GM23338 (cell line): Measurements from ENCODE around the gene MTA1. TPM values are rescaled to one million over a fixed set of nuclear protein-coding genes. Genes with fewer than 3 reads are reported as not detected.

Experiments used
- ATAC-seq: fragments of 200-7000 bp; cut with Tn5 transposase; 3 replicates; pipeline ENCODE4 v1.9.1; 2020
- DNase-seq: peaks from one replicate; pipeline ENCODE4 v3.0.0-alpha.2; 2015; ENCODE audit warnings: low spot score
- H2AFZ ChIP-seq: fragments of 200-600 bp; sonication (generic); 2 replicates; pipeline ENCODE4 v1.8.0; 2016; ENCODE audit warnings: antibody characterized with exemption, mild to moderate bottlenecking, moderate library complexity
- H3F3A ChIP-seq: fragments of 200-600 bp; sonication (generic); replicated peaks from 2 replicates; pipeline ENCODE4 v1.8.0; 2017; ENCODE audit warnings: antibody characterized with exemption, mixed run types, low read depth
- H3K27ac ChIP-seq: fragments of 200-600 bp; sonication (generic); 2 replicates; pipeline ENCODE4 v1.6.1; 2016; ENCODE audit warnings: low read depth
- H3K27me3 ChIP-seq: fragments of 200-600 bp; sonication (generic); 2 replicates; pipeline ENCODE4 v1.8.0; 2016; ENCODE audit warnings: mild to moderate bottlenecking, mixed run types, moderate library complexity; ENCODE audit not compliant: insufficient read depth
- H3K36me3 ChIP-seq: fragments of 200-600 bp; sonication (generic); 2 replicates; pipeline ENCODE4 v1.8.0; 2016; ENCODE audit warnings: mild to moderate bottlenecking; ENCODE audit not compliant: insufficient read depth
- H3K4me1 ChIP-seq: fragments of 200-600 bp; sonication (generic); 2 replicates; pipeline ENCODE4 v1.8.0; 2016; ENCODE audit warnings: mild to moderate bottlenecking, moderate library complexity; ENCODE audit not compliant: insufficient read depth
- H3K4me2 ChIP-seq: fragments of 200-600 bp; sonication (generic); 2 replicates; pipeline ENCODE4 v1.7.1; 2017; ENCODE audit warnings: mixed run types
- H3K4me3 ChIP-seq: fragments of 200-600 bp; sonication (generic); 2 replicates; pipeline ENCODE4 v1.6.1; 2016; ENCODE audit warnings: mixed run types
- H3K79me2 ChIP-seq: fragments of 200-600 bp; sonication (generic); replicated peaks from 2 replicates; pipeline ENCODE4 v1.8.0; 2017; ENCODE audit warnings: mild to moderate bottlenecking; ENCODE audit not compliant: insufficient read depth
- H3K9me2 ChIP-seq: fragments of 200-600 bp; sonication (generic); 2 replicates; pipeline ENCODE4 v1.8.0; 2017; ENCODE audit not compliant: insufficient read depth
- H4K20me1 ChIP-seq: fragments of 200-600 bp; sonication (generic); replicated peaks from 2 replicates; pipeline ENCODE4 v1.8.0; 2017; ENCODE audit warnings: mild to moderate bottlenecking; ENCODE audit not compliant: insufficient read depth
- H3K27ac Mint-ChIP-seq: 2 replicates; pipeline ENCODE4 v1.8.0; 2020; ENCODE audit warnings: inconsistent platforms, mild to moderate bottlenecking, moderate library complexity, mixed read lengths
- H3K27me3 Mint-ChIP-seq: 3 replicates; pipeline ENCODE4 v1.8.0; 2022; ENCODE audit warnings: low read depth, mild to moderate bottlenecking, moderate library complexity, mixed read lengths, inconsistent platforms; ENCODE audit not compliant: insufficient read depth, poor library complexity
- H3K36me3 Mint-ChIP-seq: 3 replicates; pipeline ENCODE4 v1.8.0; 2021; ENCODE audit warnings: low read depth, mild to moderate bottlenecking, inconsistent platforms, moderate library complexity, mixed read lengths
- H3K4me1 Mint-ChIP-seq: 3 replicates; pipeline ENCODE4 v1.8.0; 2020; ENCODE audit warnings: mild to moderate bottlenecking, inconsistent platforms, mixed read lengths
- H3K4me3 Mint-ChIP-seq: 3 replicates; pipeline ENCODE4 v1.8.0; 2021; ENCODE audit warnings: moderate library complexity, mild to moderate bottlenecking, inconsistent platforms, mixed read lengths
- H3K9me3 Mint-ChIP-seq: 3 replicates; pipeline ENCODE4 v1.8.0; 2020; ENCODE audit warnings: moderate library complexity, mild to moderate bottlenecking, inconsistent platforms, mixed read lengths
- CREB1 ChIP-seq: fragments of 250-450 bp; sonication (Bioruptor Pico); IDR thresholded peaks from 2 replicates; pipeline ENCODE4 v1.5.0; 2020; ENCODE audit warnings: low read depth, mild to moderate bottlenecking, moderate library complexity
- CTCF ChIP-seq, 2 experiments: fragments of 200-600 bp in 1 of 2; sonication (generic) in 1 of 2; conservative IDR thresholded peaks; 2 replicates each; pipeline versions ENCODE4 v1.5.1 to v1.6.1; 2016 to 2017; ENCODE audit warnings: antibody characterized with exemption in 2 of 2, low read depth in 2 of 2, mild to moderate bottlenecking in 2 of 2, moderate library complexity in 1 of 2
- EZH2 ChIP-seq: fragments of 200-600 bp; sonication (generic); IDR thresholded peaks from one replicate; pipeline ENCODE4 v1.8.0; 2017; ENCODE audit warnings: antibody characterized with exemption, mild to moderate bottlenecking, low read depth; ENCODE audit not compliant: unreplicated experiment
- EZH2phosphoT487 ChIP-seq: fragments of 200-600 bp; sonication (generic); IDR thresholded peaks from one replicate; pipeline ENCODE4 v1.8.1; 2018; ENCODE audit warnings: antibody characterized with exemption; ENCODE audit not compliant: unreplicated experiment
- NANOG ChIP-seq: IDR thresholded peaks from 2 replicates; pipeline ENCODE4 v1.6.1; 2016; ENCODE audit warnings: antibody characterized with exemption, borderline replicate concordance
- POLR2AphosphoS5 ChIP-seq: IDR thresholded peaks from 2 replicates; pipeline ENCODE4 v1.6.1; 2016; ENCODE audit warnings: antibody characterized with exemption, low read depth
- STAT1 ChIP-seq: IDR thresholded peaks from one replicate; pipeline ENCODE4 v1.6.1; 2016; ENCODE audit warnings: antibody characterized with exemption; ENCODE audit not compliant: unreplicated experiment
- ZNF114 ChIP-seq: fragments of 250-450 bp; sonication (Bioruptor Pico); IDR thresholded peaks from 2 replicates; pipeline ENCODE4 v1.5.0; 2020; ENCODE audit warnings: mild to moderate bottlenecking, moderate library complexity
- ZNF331 ChIP-seq: fragments of 250-450 bp; sonication (Bioruptor Pico); IDR thresholded peaks from 2 replicates; pipeline ENCODE4 v1.5.0; 2020; ENCODE audit warnings: low read depth, mild to moderate bottlenecking, moderate library complexity
- polyA plus RNA-seq: library from polyadenylated mRNA; unstranded; fragments of >200 nt; fragmentation: Nextera tagmentation; extraction: Ambion mirVana; gene quantifications from 2 replicates; pipeline ENCODE4 v1.2.1, GENCODE V29; 2016
- total RNA-seq: library from RNA; depleted of rRNA; stranded (reverse); fragments of >200 nt; shearing (Covaris generic); gene quantifications from 2 replicates; pipeline ENCODE4 v1.2.3, GENCODE V29; 2014
- TF ChIP-seq, protein P1 (sequence below): fragments of 250-450 bp; sonication (Bioruptor Pico); IDR thresholded peaks from 2 replicates; pipeline ENCODE4 v1.5.0; 2020; ENCODE audit warnings: mild to moderate bottlenecking, moderate library complexity
- TF ChIP-seq, protein P2 (sequence below): IDR thresholded peaks from 2 replicates; pipeline ENCODE4 v1.6.1; 2016; ENCODE audit warnings: antibody characterized with exemption

Gene MTA1
- total and polyA plus RNA-seq, 2 experiments from 2014 or later, result 53.3 to 126 TPM

- Histone ChIP-seq H3K4me2 (no peak overlapping the region), H3K4me1 (no peaks in the 10 kb centered on the region), H2AFZ (no peak overlapping the region), H3F3A (0 out of 2 replicates have a peak, but pooled peaks cover 2% of the 10 kb centered on the region), H4K20me1 (no peaks in the 10 kb centered on the region), H3K79me2 (no peaks in the 10 kb centered on the region), H3K36me3 (no peaks in the 10 kb centered on the region), H3K9me2 (no peaks in the 10 kb centered on the region), H3K4me3 (no peak overlapping the region), H3K27me3 (no peaks in the 10 kb centered on the region), H3K27ac (no peak overlapping the region)
- Mint-ChIP-seq H3K27ac (no peak overlapping the region), H3K9me3 (no peaks in the 10 kb centered on the region), H3K4me1 (peaks cover 4% of the 10 kb centered on the region), H3K4me3 (no peak overlapping the region), H3K27me3 (peaks cover 11% of the 10 kb centered on the region), H3K36me3 (peaks cover 15% of the 10 kb centered on the region)
- DNase-seq (no peak), ATAC-seq (no peak)
- TF ChIP-seq CREB1, result no peak
- no peak for TF ChIP-seq EZH2phosphoT487
- TF ChIP-seq EZH2, result no peak
- no peak for TF ChIP-seq POLR2AphosphoS5
- TF ChIP-seq ZNF114 (CRISPR knock-in tag), result no peak
- no peak for TF ChIP-seq NANOG
- no peak for TF ChIP-seq CTCF (conservative IDR thresholded peaks at IDR 0.05; ENCODE audit: low read depth in 2 of 2)
- no peak for TF ChIP-seq STAT1
- TF ChIP-seq ZNF331 (CRISPR knock-in tag), result no peak
- TF ChIP-seq, protein P1, sequence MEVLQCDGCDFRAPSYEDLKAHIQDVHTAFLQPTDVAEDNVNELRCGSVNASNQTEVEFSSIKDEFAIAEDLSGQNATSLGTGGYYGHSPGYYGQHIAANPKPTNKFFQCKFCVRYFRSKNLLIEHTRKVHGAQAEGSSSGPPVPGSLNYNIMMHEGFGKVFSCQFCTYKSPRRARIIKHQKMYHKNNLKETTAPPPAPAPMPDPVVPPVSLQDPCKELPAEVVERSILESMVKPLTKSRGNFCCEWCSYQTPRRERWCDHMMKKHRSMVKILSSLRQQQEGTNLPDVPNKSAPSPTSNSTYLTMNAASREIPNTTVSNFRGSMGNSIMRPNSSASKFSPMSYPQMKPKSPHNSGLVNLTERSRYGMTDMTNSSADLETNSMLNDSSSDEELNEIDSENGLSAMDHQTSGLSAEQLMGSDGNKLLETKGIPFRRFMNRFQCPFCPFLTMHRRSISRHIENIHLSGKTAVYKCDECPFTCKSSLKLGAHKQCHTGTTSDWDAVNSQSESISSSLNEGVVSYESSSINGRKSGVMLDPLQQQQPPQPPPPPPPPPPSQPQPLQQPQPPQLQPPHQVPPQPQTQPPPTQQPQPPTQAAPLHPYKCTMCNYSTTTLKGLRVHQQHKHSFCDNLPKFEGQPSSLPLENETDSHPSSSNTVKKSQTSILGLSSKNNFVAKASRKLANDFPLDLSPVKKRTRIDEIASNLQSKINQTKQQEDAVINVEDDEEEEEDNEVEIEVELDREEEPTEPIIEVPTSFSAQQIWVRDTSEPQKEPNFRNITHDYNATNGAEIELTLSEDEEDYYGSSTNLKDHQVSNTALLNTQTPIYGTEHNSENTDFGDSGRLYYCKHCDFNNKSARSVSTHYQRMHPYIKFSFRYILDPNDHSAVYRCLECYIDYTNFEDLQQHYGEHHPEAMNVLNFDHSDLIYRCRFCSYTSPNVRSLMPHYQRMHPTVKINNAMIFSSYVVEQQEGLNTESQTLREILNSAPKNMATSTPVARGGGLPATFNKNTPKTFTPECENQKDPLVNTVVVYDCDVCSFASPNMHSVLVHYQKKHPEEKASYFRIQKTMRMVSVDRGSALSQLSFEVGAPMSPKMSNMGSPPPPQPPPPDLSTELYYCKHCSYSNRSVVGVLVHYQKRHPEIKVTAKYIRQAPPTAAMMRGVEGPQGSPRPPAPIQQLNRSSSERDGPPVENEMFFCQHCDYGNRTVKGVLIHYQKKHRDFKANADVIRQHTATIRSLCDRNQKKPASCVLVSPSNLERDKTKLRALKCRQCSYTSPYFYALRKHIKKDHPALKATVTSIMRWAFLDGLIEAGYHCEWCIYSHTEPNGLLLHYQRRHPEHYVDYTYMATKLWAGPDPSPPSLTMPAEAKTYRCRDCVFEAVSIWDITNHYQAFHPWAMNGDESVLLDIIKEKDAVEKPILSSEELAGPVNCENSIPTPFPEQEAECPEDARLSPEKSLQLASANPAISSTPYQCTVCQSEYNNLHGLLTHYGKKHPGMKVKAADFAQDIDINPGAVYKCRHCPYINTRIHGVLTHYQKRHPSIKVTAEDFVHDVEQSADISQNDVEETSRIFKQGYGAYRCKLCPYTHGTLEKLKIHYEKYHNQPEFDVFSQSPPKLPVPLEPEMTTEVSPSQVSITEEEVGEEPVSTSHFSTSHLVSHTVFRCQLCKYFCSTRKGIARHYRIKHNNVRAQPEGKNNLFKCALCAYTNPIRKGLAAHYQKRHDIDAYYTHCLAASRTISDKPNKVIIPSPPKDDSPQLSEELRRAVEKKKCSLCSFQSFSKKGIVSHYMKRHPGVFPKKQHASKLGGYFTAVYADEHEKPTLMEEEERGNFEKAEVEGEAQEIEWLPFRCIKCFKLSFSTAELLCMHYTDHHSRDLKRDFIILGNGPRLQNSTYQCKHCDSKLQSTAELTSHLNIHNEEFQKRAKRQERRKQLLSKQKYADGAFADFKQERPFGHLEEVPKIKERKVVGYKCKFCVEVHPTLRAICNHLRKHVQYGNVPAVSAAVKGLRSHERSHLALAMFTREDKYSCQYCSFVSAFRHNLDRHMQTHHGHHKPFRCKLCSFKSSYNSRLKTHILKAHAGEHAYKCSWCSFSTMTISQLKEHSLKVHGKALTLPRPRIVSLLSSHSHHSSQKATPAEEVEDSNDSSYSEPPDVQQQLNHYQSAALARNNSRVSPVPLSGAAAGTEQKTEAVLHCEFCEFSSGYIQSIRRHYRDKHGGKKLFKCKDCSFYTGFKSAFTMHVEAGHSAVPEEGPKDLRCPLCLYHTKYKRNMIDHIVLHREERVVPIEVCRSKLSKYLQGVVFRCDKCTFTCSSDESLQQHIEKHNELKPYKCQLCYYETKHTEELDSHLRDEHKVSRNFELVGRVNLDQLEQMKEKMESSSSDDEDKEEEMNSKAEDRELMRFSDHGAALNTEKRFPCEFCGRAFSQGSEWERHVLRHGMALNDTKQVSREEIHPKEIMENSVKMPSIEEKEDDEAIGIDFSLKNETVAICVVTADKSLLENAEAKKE (CRISPR knock-in tag), result no peak
- TF ChIP-seq, protein P2, sequence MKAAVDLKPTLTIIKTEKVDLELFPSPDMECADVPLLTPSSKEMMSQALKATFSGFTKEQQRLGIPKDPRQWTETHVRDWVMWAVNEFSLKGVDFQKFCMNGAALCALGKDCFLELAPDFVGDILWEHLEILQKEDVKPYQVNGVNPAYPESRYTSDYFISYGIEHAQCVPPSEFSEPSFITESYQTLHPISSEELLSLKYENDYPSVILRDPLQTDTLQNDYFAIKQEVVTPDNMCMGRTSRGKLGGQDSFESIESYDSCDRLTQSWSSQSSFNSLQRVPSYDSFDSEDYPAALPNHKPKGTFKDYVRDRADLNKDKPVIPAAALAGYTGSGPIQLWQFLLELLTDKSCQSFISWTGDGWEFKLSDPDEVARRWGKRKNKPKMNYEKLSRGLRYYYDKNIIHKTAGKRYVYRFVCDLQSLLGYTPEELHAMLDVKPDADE, result no peak
Measured at GRCh38 chr14:105380756-105381155, 38.9 kb upstream of the MTA1 start.
